ENCODE results near the gene TAX1BP1.

The TAX1BP1 gene

DNA sequence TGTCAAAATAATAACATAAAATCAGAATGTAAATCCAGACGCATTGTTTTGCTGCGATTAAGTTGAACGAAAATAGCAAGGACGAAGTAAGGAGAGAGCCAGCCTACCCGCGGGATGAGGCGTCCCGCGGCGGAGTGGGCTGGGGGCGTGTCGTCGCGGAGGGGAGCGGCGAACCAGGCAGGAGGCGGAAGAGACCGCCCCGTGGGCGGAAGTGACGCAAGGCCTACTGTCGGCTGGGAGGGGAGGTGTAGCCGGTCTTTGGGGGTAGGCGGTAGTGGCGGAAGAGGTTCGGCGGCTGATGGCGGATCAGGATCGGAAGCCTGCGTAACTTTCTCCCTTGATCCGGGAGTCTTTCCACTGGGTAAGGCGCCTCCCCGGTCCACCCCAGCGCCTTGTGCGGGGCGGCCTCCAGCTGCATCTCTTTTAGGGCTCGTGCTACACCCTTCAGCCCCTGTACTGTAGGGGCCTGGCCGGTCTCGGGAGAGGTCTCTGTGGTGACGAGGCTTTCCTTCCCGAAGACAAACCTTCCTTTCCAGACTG lies at the start of gene TAX1BP1:
TSS of gene TAX1BP1 (plus strand) at position 254 of the 540 bp plus-strand sequence. CDS start 8,363 bp downstream, outside the sequence.
- H3K9ac ChIP-seq (ENCODE audit: low read length), result peak within 1 kb of the TSS; percentile 98
- no peaks in the 10 kb centered on the region for H3K9me2 ChIP-seq (replicated peaks; ENCODE audit: insufficient read depth, low read length)
- H3K27ac ChIP-seq (ENCODE audit: low read length), result peak within 1 kb of the TSS; percentile 92
- peak; percentile 92 for DNase-seq
- peak within 1 kb of the TSS; percentile 80 for H2AFZ ChIP-seq (ENCODE audit: low read length)
- no peaks in the 10 kb centered on the region for H3K27me3 ChIP-seq (replicated peaks; ENCODE audit: insufficient read depth, low read length)
- peaks cover 9% of the 10 kb centered on the region; the same call in 1 of the 2 replicates for H3K4me1 ChIP-seq (ENCODE audit: low read length)
- no peaks in the 10 kb centered on the region for H4K20me1 ChIP-seq (ENCODE audit: insufficient read depth, low read length)
- no peaks in the 10 kb centered on the region for H3K36me3 ChIP-seq (replicated peaks; ENCODE audit: insufficient read depth, low read length)
- H3K4me3 ChIP-seq (ENCODE audit: low read length), result peak within 1 kb of the TSS; percentile 99
- TF ChIP-seq, protein P1, sequence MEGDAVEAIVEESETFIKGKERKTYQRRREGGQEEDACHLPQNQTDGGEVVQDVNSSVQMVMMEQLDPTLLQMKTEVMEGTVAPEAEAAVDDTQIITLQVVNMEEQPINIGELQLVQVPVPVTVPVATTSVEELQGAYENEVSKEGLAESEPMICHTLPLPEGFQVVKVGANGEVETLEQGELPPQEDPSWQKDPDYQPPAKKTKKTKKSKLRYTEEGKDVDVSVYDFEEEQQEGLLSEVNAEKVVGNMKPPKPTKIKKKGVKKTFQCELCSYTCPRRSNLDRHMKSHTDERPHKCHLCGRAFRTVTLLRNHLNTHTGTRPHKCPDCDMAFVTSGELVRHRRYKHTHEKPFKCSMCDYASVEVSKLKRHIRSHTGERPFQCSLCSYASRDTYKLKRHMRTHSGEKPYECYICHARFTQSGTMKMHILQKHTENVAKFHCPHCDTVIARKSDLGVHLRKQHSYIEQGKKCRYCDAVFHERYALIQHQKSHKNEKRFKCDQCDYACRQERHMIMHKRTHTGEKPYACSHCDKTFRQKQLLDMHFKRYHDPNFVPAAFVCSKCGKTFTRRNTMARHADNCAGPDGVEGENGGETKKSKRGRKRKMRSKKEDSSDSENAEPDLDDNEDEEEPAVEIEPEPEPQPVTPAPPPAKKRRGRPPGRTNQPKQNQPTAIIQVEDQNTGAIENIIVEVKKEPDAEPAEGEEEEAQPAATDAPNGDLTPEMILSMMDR (IDR thresholded peaks at IDR 0.05; ENCODE audit: low read length), result no peak
- no peak for TF ChIP-seq EZH2phosphoT487 (IDR thresholded peaks at IDR 0.05; ENCODE audit: low read length)
- no peak for TF ChIP-seq EZH2 (optimal IDR thresholded peaks at IDR 0.05; ENCODE audit: low read depth, low read length)
- H3F3A ChIP-seq (ENCODE audit: insufficient read depth, low read length), result peaks cover 23% of the 10 kb centered on the region
- H3K79me2 ChIP-seq (ENCODE audit: low read length), result peaks cover 37% of the 10 kb centered on the region
- peak within 1 kb of the TSS; percentile 88 for H3K4me2 ChIP-seq (ENCODE audit: low read depth, low read length)
- H3K9me3 ChIP-seq (replicated peaks; ENCODE audit: insufficient read depth, low read length), result no peaks in the 10 kb centered on the region

DNA sequence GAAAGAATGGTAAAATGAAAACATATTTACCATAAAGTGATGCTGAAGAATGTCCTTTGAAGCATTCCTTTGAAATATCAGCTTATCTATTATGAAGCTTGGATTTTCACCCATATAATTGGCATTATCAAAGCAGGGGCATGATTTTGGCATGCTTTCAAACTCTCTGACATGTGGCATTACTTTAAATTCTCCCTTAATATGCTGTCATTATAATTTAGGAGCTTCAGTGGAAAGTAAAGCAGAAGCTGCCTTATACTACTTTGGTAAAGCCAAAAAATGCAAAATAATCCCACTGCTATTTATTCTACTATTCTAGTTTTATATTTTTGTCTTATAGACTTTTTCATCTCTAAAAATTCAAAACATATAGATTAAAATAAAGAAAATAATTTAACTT lies 49.3 kb upstream of the TAX1BP1 start:
- no peak overlapping the region for H3K4me2 ChIP-seq (ENCODE audit: low read depth, low read length)
- no peaks in the 10 kb centered on the region for H3K4me1 ChIP-seq (ENCODE audit: low read length)
- H3K79me2 ChIP-seq (ENCODE audit: low read length), result no peaks in the 10 kb centered on the region
- no peak for DNase-seq
- no peaks in the 10 kb centered on the region for H3K9me2 ChIP-seq (replicated peaks; ENCODE audit: insufficient read depth, low read length)
- no peaks in the 10 kb centered on the region for H3F3A ChIP-seq (ENCODE audit: insufficient read depth, low read length)
- no peaks in the 10 kb centered on the region for H3K27me3 ChIP-seq (replicated peaks; ENCODE audit: insufficient read depth, low read length)
- H3K27ac ChIP-seq (ENCODE audit: low read length), result no peak overlapping the region
- H3K9me3 ChIP-seq (replicated peaks; ENCODE audit: insufficient read depth, low read length), result no peaks in the 10 kb centered on the region
- no peaks in the 10 kb centered on the region for H3K36me3 ChIP-seq (replicated peaks; ENCODE audit: insufficient read depth, low read length)
- H3K4me3 ChIP-seq (ENCODE audit: low read length), result no peak overlapping the region
- no peak overlapping the region for H3K9ac ChIP-seq (ENCODE audit: low read length)
- H2AFZ ChIP-seq (ENCODE audit: low read length), result no peak overlapping the region
- TF ChIP-seq EZH2 (optimal IDR thresholded peaks at IDR 0.05; ENCODE audit: low read depth, low read length) (no peak), EZH2phosphoT487 (IDR thresholded peaks at IDR 0.05; ENCODE audit: low read length) (no peak)
- TF ChIP-seq, protein P1 (IDR thresholded peaks at IDR 0.05; ENCODE audit: low read length), result no peak
- no peaks in the 10 kb centered on the region for H4K20me1 ChIP-seq (ENCODE audit: insufficient read depth, low read length)

DNA sequence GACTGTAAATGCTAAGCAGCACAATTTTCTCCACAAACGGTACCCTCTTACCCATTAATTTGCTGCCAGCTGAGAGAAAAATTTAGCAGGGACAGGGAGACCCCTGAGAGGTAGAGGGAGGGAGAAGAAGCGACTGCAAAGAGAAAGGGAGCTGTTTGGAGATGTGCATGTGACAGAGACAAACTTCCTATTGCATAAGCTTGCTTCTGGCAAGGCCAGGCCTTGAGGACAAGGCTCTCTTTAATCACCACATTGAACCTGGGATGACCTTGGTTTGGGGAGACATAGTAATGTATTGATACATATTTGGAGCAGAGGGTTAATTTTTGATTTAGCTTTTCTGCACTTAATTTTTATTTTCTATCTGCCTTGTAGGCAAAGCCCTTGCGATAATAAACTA lies 46.2 kb upstream of the TAX1BP1 start:
- Histone ChIP-seq H3K9me3 (replicated peaks; ENCODE audit: insufficient read depth, low read length) (no peaks in the 10 kb centered on the region), H3K4me3 (ENCODE audit: low read length) (no peak overlapping the region), H3K9ac (ENCODE audit: low read length) (no peak overlapping the region), H3F3A (ENCODE audit: insufficient read depth, low read length) (no peaks in the 10 kb centered on the region), H3K27ac (ENCODE audit: low read length) (no peak overlapping the region), H3K36me3 (replicated peaks; ENCODE audit: insufficient read depth, low read length) (no peaks in the 10 kb centered on the region), H3K27me3 (replicated peaks; ENCODE audit: insufficient read depth, low read length) (no peaks in the 10 kb centered on the region), H4K20me1 (ENCODE audit: insufficient read depth, low read length) (no peaks in the 10 kb centered on the region), H3K4me2 (ENCODE audit: low read depth, low read length) (no peak overlapping the region), H2AFZ (ENCODE audit: low read length) (no peak overlapping the region), H3K9me2 (replicated peaks; ENCODE audit: insufficient read depth, low read length) (no peaks in the 10 kb centered on the region), H3K79me2 (ENCODE audit: low read length) (no peaks in the 10 kb centered on the region), H3K4me1 (ENCODE audit: low read length) (no peaks in the 10 kb centered on the region)
- no peak for TF ChIP-seq EZH2phosphoT487 (IDR thresholded peaks at IDR 0.05; ENCODE audit: low read length)
- TF ChIP-seq, protein P1 (IDR thresholded peaks at IDR 0.05; ENCODE audit: low read length), result no peak
- TF ChIP-seq EZH2 (optimal IDR thresholded peaks at IDR 0.05; ENCODE audit: low read depth, low read length), result no peak
- no peak for DNase-seq

All from MM.1S (cell line).